ENCODE measurements around the gene PROC. TPM values are rescaled to one million over a fixed set of nuclear protein-coding genes. Genes with fewer than 3 reads are reported as not detected.

PROC gene
- 4.1 TPM for total RNA-seq

DNA sequence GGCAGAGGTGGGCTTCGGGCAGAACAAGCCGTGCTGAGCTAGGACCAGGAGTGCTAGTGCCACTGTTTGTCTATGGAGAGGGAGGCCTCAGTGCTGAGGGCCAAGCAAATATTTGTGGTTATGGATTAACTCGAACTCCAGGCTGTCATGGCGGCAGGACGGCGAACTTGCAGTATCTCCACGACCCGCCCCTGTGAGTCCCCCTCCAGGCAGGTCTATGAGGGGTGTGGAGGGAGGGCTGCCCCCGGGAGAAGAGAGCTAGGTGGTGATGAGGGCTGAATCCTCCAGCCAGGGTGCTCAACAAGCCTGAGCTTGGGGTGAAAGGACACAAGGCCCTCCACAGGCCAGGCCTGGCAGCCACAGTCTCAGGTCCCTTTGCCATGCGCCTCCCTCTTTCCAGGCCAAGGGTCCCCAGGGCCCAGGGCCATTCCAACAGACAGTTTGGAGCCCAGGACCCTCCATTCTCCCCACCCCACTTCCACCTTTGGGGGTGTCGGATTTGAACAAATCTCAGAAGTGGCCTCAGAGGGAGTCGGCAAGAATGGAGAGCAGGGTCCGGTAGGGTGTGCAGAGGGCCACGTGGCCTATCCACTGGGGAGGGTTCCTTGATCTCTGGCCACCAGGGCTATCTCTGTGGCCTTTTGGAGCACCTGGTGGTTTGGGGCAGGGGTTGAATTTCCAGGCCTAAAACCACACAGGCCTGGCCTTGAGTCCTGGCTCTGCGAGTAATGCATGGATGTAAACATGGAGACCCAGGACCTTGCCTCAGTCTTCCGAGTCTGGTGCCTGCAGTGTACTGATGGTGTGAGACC, at the start of gene PROC:
Gene PROC, plus strand, starts transcription at position 128 of the 812 bp plus-strand sequence. CDS start 1,516 bp downstream, outside the sequence.

DNA sequence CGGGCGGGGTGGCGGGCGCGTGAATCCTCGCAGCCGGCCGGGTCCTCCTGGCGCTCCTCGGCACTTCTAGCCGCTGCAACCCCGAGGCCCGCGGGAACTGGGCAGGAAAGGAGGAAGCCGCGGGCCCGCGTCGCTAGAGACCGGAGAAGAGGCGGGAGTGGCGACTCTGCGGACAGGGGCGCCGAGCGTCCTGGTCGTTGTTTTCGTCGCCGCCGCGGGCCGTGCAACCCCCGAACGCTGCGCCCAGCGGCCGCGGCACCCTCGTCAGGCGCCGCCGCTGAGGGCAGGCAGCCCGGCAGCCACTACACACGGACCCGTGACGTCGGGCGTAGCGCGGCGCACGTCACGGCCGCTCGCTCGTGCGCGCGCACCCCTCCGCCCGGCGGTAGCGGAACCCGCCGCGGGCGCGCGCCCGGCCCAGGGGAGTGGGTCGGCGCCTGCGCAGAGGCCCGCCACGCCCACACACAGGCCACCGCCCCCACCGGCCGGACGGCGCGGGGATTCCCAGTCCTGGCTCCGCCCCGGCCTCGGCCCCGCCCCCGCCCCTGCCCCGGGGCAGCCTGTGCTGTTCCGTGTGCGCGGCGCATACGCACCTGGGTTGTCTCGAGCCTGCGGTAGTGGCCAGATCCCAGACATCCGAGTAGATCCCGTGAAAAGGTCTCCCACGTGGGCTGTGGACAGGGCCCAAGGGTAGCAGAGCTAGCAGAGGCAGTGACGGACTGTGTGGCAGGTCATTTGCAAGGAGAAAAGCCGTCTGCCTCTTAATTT, 30.4 kb upstream of the PROC start, which contains the start of gene MAP3K2:
Gene MAP3K2, minus strand, starts transcription at position 321 of the 768 bp plus-strand sequence. CDS start 44,846 bp downstream, outside the sequence.

Small RNAs within 50 kb of the gene (small RNA-seq; reads per million reads assigned to genes)
- gene MIR4783 (ENCODE audit: low replicate concordance), result not detected
- gene RNU4-48P (ENCODE audit: low replicate concordance), result not detected

Other genes with a start within 250 kb of the PROC start
- 7.6 TPM for gene CYP27C1, start 198.1 kb upstream of the PROC start, total RNA-seq
- 46.3 TPM for gene ERCC3, start 124.3 kb upstream of the PROC start, total RNA-seq
- gene MAP3K2, start 30.5 kb upstream of the PROC start, total RNA-seq, result 57.0 TPM
- 33.2 TPM for gene IWS1, start 108.1 kb downstream of the PROC start, total RNA-seq
- 21.7 TPM for gene MYO7B, start 117.3 kb downstream of the PROC start, total RNA-seq
- gene GPR17, start 227.7 kb downstream of the PROC start, total RNA-seq, result 0.18 TPM

All from metanephros (tissue), 2 donors.